Measurements from ENCODE around the gene PRMT1.

Gene PRMT1

DNA sequence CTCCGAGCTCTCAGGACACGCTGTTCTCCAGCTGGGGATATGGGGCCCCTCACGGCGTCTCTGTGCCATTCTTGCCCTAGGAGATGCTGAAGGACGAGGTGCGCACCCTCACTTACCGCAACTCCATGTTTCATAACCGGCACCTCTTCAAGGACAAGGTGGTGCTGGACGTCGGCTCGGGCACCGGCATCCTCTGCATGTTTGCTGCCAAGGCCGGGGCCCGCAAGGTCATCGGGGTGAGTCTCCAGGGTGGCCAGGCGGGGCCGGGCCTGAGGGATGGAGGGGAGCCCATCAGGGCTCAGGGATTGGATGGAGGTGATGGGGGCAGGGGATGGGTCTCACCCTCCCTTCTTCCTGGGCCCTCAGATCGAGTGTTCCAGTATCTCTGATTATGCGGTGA, 4.8 kb downstream of the PRMT1 start:
- TF ChIP-seq, protein P1, sequence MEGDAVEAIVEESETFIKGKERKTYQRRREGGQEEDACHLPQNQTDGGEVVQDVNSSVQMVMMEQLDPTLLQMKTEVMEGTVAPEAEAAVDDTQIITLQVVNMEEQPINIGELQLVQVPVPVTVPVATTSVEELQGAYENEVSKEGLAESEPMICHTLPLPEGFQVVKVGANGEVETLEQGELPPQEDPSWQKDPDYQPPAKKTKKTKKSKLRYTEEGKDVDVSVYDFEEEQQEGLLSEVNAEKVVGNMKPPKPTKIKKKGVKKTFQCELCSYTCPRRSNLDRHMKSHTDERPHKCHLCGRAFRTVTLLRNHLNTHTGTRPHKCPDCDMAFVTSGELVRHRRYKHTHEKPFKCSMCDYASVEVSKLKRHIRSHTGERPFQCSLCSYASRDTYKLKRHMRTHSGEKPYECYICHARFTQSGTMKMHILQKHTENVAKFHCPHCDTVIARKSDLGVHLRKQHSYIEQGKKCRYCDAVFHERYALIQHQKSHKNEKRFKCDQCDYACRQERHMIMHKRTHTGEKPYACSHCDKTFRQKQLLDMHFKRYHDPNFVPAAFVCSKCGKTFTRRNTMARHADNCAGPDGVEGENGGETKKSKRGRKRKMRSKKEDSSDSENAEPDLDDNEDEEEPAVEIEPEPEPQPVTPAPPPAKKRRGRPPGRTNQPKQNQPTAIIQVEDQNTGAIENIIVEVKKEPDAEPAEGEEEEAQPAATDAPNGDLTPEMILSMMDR (IDR thresholded peaks at IDR 0.05; ENCODE audit: low read depth, low read length) = no peak
- no peak overlapping the region for H3K4me3 ChIP-seq (ENCODE audit: low read depth, low read length)

DNA sequence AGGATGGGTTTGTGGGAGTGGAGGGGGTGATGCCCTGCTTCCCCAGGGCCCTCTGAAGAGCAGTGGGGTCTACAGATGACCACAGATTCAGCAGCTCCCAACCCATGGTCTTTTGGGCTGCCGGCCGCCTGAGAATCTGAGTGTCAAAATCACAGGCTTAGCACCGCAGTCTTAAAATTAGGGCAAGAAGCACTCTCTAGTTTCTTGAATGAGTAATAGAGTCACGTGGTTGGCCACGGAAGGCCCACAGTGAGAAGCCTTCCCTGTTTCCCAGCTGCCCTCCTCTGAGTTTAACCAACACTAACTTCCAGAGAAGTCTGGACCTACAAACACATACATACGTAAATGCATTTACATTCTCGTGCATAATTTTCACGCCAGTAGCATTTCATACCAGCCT, 5.2 kb downstream of the PRMT1 start:
- H3K4me3 ChIP-seq (ENCODE audit: low read depth, low read length) = no peak overlapping the region
- TF ChIP-seq, protein P1 (IDR thresholded peaks at IDR 0.05; ENCODE audit: low read depth, low read length) = no peak

GRCh38 chr19:49683814-49684250, 6.8 kb downstream of the PRMT1 start:
- TF ChIP-seq, protein P1 (IDR thresholded peaks at IDR 0.05; ENCODE audit: low read depth, low read length) = no peak
- H3K4me3 ChIP-seq (ENCODE audit: low read depth, low read length) = no peak overlapping the region

DNA sequence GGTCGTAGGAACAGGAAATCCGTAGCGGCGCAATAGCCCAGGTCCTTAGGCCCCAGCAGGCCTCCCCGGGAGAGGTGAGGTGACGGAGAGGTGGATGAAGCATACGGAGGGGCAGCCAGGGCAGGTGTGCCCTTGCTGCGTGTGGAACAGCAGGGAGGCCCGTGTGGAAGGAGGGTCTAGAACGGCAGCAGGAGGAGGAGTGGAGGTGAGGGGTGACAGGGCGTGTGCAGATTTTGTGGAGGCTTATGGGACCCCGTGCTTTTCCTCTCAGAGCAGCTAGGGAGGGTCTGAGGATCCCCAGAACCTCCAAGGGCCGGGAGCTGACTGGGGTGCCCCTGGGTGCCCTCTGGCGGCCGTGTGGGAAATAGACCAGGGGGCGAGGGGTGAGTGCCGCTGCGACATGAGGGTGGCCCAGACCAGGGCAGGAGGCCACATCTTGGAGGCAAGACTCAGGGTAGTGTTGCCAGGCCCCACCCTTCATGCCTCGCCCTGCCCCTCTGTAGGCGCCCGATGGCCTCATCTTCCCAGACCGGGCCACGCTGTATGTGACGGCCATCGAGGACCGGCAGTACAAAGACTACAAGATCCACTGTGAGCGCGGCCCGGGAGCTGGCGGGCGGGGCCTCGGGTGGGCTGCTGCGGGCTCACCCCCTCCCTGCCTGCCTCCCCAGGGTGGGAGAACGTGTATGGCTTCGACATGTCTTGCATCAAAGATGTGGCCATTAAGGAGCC, 7.3 kb downstream of the PRMT1 start:
- no peak overlapping the region for H3K4me3 ChIP-seq (ENCODE audit: low read depth, low read length)
- TF ChIP-seq, protein P1 (IDR thresholded peaks at IDR 0.05; ENCODE audit: low read depth, low read length) = peak; percentile 71

DNA sequence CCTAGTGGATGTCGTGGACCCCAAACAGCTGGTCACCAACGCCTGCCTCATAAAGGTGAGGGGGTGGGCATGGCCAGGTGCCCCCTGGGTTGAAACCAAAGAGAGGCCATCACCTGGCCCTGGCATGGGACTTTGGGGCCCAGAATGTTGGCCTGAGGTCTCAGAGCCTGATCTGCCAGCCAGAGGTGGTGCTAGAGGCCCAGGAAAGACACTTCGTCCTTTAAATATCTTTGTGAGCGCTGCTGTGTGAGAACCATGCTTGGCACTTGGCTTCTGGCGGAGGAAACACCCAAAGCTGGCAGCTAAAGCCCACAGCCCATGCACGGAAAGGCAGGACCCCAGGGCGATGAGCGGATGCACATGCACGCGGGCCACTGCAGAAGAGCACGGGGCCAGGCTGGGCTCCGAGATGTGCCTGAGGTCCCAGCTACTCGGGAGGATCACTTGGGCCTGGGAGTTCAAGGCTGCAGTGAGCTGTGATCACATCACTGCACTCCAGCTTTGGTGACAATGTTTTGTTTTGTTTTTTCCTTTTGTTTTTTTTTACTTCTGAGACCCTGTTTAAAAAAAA, 8.0 kb downstream of the PRMT1 start:
- TF ChIP-seq, protein P1 (IDR thresholded peaks at IDR 0.05; ENCODE audit: low read depth, low read length) = no peak
- no peak overlapping the region for H3K4me3 ChIP-seq (ENCODE audit: low read depth, low read length)

GRCh38 chr19:49685845-49686332, 8.8 kb downstream of the PRMT1 start:
- no peak overlapping the region for H3K4me3 ChIP-seq (ENCODE audit: low read depth, low read length)
- TF ChIP-seq, protein P1 (IDR thresholded peaks at IDR 0.05; ENCODE audit: low read depth, low read length) = no peak

DNA sequence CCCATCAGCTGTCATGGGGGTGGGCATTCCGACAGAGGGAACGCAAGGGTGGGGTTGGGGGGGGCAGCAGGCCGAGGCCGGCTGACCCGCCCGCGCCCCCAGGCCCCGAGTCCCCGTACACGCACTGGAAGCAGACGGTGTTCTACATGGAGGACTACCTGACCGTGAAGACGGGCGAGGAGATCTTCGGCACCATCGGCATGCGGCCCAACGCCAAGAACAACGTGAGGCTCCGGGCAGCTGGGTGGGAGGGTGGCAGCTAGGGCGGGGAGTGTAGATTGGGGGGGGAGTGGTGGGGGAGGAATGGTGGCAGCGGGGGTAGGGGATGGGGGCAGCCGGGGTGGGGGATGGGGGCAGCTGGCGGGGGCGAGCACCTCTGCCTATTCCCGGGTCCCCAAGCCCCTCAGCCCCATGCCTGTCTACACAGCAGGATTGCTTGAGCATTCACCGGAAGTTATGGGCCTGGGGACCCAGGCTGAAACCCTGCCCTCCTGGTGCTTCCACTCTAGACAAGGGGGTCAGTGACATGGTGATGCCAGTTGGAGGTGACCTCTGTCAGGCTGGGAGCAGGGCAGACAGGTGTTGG, 9.5 kb downstream of the PRMT1 start:
- no peak overlapping the region for H3K4me3 ChIP-seq (ENCODE audit: low read depth, low read length)
- TF ChIP-seq, protein P1 (IDR thresholded peaks at IDR 0.05; ENCODE audit: low read depth, low read length) = no peak

All from WI38 (cell line).